SK-N-SH (cell line): ENCODE measurements around the gene RAB3D.

Experiments used
- CHD2 ChIP-seq: fragments of 150-350 bp; IDR thresholded peaks from 2 replicates; pipeline ENCODE4 v1.6.1; 2018; ENCODE audit warnings: low read length; ENCODE audit not compliant: partially characterized antibody
- CTCF ChIP-seq: fragments of 200-600 bp; sonication (generic); IDR thresholded peaks from 2 replicates; pipeline ENCODE4 v1.6.1; 2017; ENCODE audit warnings: antibody characterized with exemption, mild to moderate bottlenecking, moderate library complexity
- ELF1 ChIP-seq: IDR thresholded peaks from 2 replicates; pipeline ENCODE4 v1.4.0; 2012
- EP300 ChIP-seq, 2 experiments: IDR thresholded peaks; 2 replicates each; pipeline versions ENCODE4 v1.4.0 to v1.6.1; 2012; ENCODE audit warnings: borderline replicate concordance in 1 of 2, low read depth in 1 of 2, low read length in 1 of 2
- JUND ChIP-seq: IDR thresholded peaks from 2 replicates; pipeline ENCODE4 v1.4.0; 2012
- POLR2AphosphoS5 ChIP-seq: IDR thresholded peaks from 2 replicates; pipeline ENCODE4 v1.6.1; 2012; ENCODE audit warnings: low read depth, low read length
- RAD21 ChIP-seq: IDR thresholded peaks from 2 replicates; pipeline ENCODE4 v1.6.1; 2012; ENCODE audit warnings: mild to moderate bottlenecking, low read length
- REST ChIP-seq: IDR thresholded peaks from 2 replicates; pipeline ENCODE4 v1.6.1; 2012; ENCODE audit warnings: mild to moderate bottlenecking, low read depth, low read length, moderate library complexity

GRCh38 chr19:11356074-11356397 is 16.6 kb upstream of the RAB3D start:
- TF ChIP-seq CTCF = no peak
- no peak for TF ChIP-seq RAD21
- TF ChIP-seq EP300 (IDR thresholded peaks at IDR 0.05; ENCODE audit: borderline replicate concordance in 1 of 2, low read depth in 1 of 2, low read length in 1 of 2) = no peak
- no peak for TF ChIP-seq CHD2
- no peak for TF ChIP-seq POLR2AphosphoS5
- no peak for TF ChIP-seq JUND
- TF ChIP-seq ELF1 = no peak
- no peak for TF ChIP-seq REST
